ENCODE measurements around the gene MICOS13.

- no peak for TF ChIP-seq NFIC (IDR thresholded peaks at IDR 0.05; ENCODE audit: borderline replicate concordance)
- no peak for TF ChIP-seq SMC3 (IDR thresholded peaks at IDR 0.05; ENCODE audit: low read depth, low read length)
- TF ChIP-seq TAF1 (IDR thresholded peaks at IDR 0.05; ENCODE audit: borderline replicate concordance, low read depth, low read length) = no peak
These were observed 20.3 kb upstream of the MICOS13 start for GRCh38 chr19:5700455-5701092.

Data from SK-N-SH (cell line).